GM23338 (cell line): ENCODE measurements around the gene LRRC17. TPM values are rescaled to one million over a fixed set of nuclear protein-coding genes. Genes with fewer than 3 reads are reported as not detected.

Experiments
- ATAC-seq: fragments of 200-7000 bp; cut with Tn5 transposase; 3 replicates; pipeline ENCODE4 v1.9.1; 2020
- DNase-seq: peaks from one replicate; pipeline ENCODE4 v3.0.0-alpha.2; 2015; ENCODE audit warnings: low spot score
- H2AFZ ChIP-seq: fragments of 200-600 bp; sonication (generic); 2 replicates; pipeline ENCODE4 v1.8.0; 2016; ENCODE audit warnings: antibody characterized with exemption, mild to moderate bottlenecking, moderate library complexity
- H3F3A ChIP-seq: fragments of 200-600 bp; sonication (generic); replicated peaks from 2 replicates; pipeline ENCODE4 v1.8.0; 2017; ENCODE audit warnings: antibody characterized with exemption, mixed run types, low read depth
- H3K27ac ChIP-seq: fragments of 200-600 bp; sonication (generic); 2 replicates; pipeline ENCODE4 v1.6.1; 2016; ENCODE audit warnings: low read depth
- H3K27me3 ChIP-seq: fragments of 200-600 bp; sonication (generic); 2 replicates; pipeline ENCODE4 v1.8.0; 2016; ENCODE audit warnings: mild to moderate bottlenecking, mixed run types, moderate library complexity; ENCODE audit not compliant: insufficient read depth
- H3K36me3 ChIP-seq: fragments of 200-600 bp; sonication (generic); 2 replicates; pipeline ENCODE4 v1.8.0; 2016; ENCODE audit warnings: mild to moderate bottlenecking; ENCODE audit not compliant: insufficient read depth
- H3K4me1 ChIP-seq: fragments of 200-600 bp; sonication (generic); 2 replicates; pipeline ENCODE4 v1.8.0; 2016; ENCODE audit warnings: mild to moderate bottlenecking, moderate library complexity; ENCODE audit not compliant: insufficient read depth
- H3K4me2 ChIP-seq: fragments of 200-600 bp; sonication (generic); 2 replicates; pipeline ENCODE4 v1.7.1; 2017; ENCODE audit warnings: mixed run types
- H3K4me3 ChIP-seq: fragments of 200-600 bp; sonication (generic); 2 replicates; pipeline ENCODE4 v1.6.1; 2016; ENCODE audit warnings: mixed run types
- H3K79me2 ChIP-seq: fragments of 200-600 bp; sonication (generic); replicated peaks from 2 replicates; pipeline ENCODE4 v1.8.0; 2017; ENCODE audit warnings: mild to moderate bottlenecking; ENCODE audit not compliant: insufficient read depth
- H3K9me2 ChIP-seq: fragments of 200-600 bp; sonication (generic); 2 replicates; pipeline ENCODE4 v1.8.0; 2017; ENCODE audit not compliant: insufficient read depth
- H4K20me1 ChIP-seq: fragments of 200-600 bp; sonication (generic); replicated peaks from 2 replicates; pipeline ENCODE4 v1.8.0; 2017; ENCODE audit warnings: mild to moderate bottlenecking; ENCODE audit not compliant: insufficient read depth
- H3K27ac Mint-ChIP-seq: 2 replicates; pipeline ENCODE4 v1.8.0; 2020; ENCODE audit warnings: inconsistent platforms, mild to moderate bottlenecking, moderate library complexity, mixed read lengths
- H3K27me3 Mint-ChIP-seq: 3 replicates; pipeline ENCODE4 v1.8.0; 2022; ENCODE audit warnings: low read depth, mild to moderate bottlenecking, moderate library complexity, mixed read lengths, inconsistent platforms; ENCODE audit not compliant: insufficient read depth, poor library complexity
- H3K36me3 Mint-ChIP-seq: 3 replicates; pipeline ENCODE4 v1.8.0; 2021; ENCODE audit warnings: low read depth, mild to moderate bottlenecking, inconsistent platforms, moderate library complexity, mixed read lengths
- H3K4me1 Mint-ChIP-seq: 3 replicates; pipeline ENCODE4 v1.8.0; 2020; ENCODE audit warnings: mild to moderate bottlenecking, inconsistent platforms, mixed read lengths
- H3K4me3 Mint-ChIP-seq: 3 replicates; pipeline ENCODE4 v1.8.0; 2021; ENCODE audit warnings: moderate library complexity, mild to moderate bottlenecking, inconsistent platforms, mixed read lengths
- H3K9me3 Mint-ChIP-seq: 3 replicates; pipeline ENCODE4 v1.8.0; 2020; ENCODE audit warnings: moderate library complexity, mild to moderate bottlenecking, inconsistent platforms, mixed read lengths
- CREB1 ChIP-seq: fragments of 250-450 bp; sonication (Bioruptor Pico); IDR thresholded peaks from 2 replicates; pipeline ENCODE4 v1.5.0; 2020; ENCODE audit warnings: low read depth, mild to moderate bottlenecking, moderate library complexity
- CTCF ChIP-seq, 2 experiments: fragments of 200-600 bp in 1 of 2; sonication (generic) in 1 of 2; conservative IDR thresholded peaks; 2 replicates each; pipeline versions ENCODE4 v1.5.1 to v1.6.1; 2016 to 2017; ENCODE audit warnings: antibody characterized with exemption in 2 of 2, low read depth in 2 of 2, mild to moderate bottlenecking in 2 of 2, moderate library complexity in 1 of 2
- ETS1 ChIP-seq: IDR thresholded peaks from 2 replicates; pipeline ENCODE4 v1.6.1; 2016; ENCODE audit warnings: antibody characterized with exemption
- EZH2 ChIP-seq: fragments of 200-600 bp; sonication (generic); IDR thresholded peaks from one replicate; pipeline ENCODE4 v1.8.0; 2017; ENCODE audit warnings: antibody characterized with exemption, mild to moderate bottlenecking, low read depth; ENCODE audit not compliant: unreplicated experiment
- EZH2phosphoT487 ChIP-seq: fragments of 200-600 bp; sonication (generic); IDR thresholded peaks from one replicate; pipeline ENCODE4 v1.8.1; 2018; ENCODE audit warnings: antibody characterized with exemption; ENCODE audit not compliant: unreplicated experiment
- JUNB ChIP-seq: IDR thresholded peaks from one replicate; pipeline ENCODE4 v1.6.1; 2016; ENCODE audit warnings: antibody characterized with exemption; ENCODE audit not compliant: unreplicated experiment
- NANOG ChIP-seq: IDR thresholded peaks from 2 replicates; pipeline ENCODE4 v1.6.1; 2016; ENCODE audit warnings: antibody characterized with exemption, borderline replicate concordance
- POLR2AphosphoS5 ChIP-seq: IDR thresholded peaks from 2 replicates; pipeline ENCODE4 v1.6.1; 2016; ENCODE audit warnings: antibody characterized with exemption, low read depth
- REST ChIP-seq: IDR thresholded peaks from one replicate; pipeline ENCODE4 v1.6.1; 2018; ENCODE audit warnings: antibody characterized with exemption; ENCODE audit not compliant: unreplicated experiment
- STAT1 ChIP-seq: IDR thresholded peaks from one replicate; pipeline ENCODE4 v1.6.1; 2016; ENCODE audit warnings: antibody characterized with exemption; ENCODE audit not compliant: unreplicated experiment
- ZNF114 ChIP-seq: fragments of 250-450 bp; sonication (Bioruptor Pico); IDR thresholded peaks from 2 replicates; pipeline ENCODE4 v1.5.0; 2020; ENCODE audit warnings: mild to moderate bottlenecking, moderate library complexity
- ZNF331 ChIP-seq: fragments of 250-450 bp; sonication (Bioruptor Pico); IDR thresholded peaks from 2 replicates; pipeline ENCODE4 v1.5.0; 2020; ENCODE audit warnings: low read depth, mild to moderate bottlenecking, moderate library complexity
- ZNF462 ChIP-seq: fragments of 250-450 bp; sonication (Bioruptor Pico); IDR thresholded peaks from 2 replicates; pipeline ENCODE4 v1.5.0; 2020; ENCODE audit warnings: mild to moderate bottlenecking, moderate library complexity
- polyA plus RNA-seq: library from polyadenylated mRNA; unstranded; fragments of >200 nt; fragmentation: Nextera tagmentation; extraction: Ambion mirVana; gene quantifications from 2 replicates; pipeline ENCODE4 v1.2.1, GENCODE V29; 2016
- total RNA-seq: library from RNA; depleted of rRNA; stranded (reverse); fragments of >200 nt; shearing (Covaris generic); gene quantifications from 2 replicates; pipeline ENCODE4 v1.2.3, GENCODE V29; 2014

Gene LRRC17
- total and polyA plus RNA-seq, 2 experiments from 2014 or later: 2.8 to 3.1 TPM

- Mint-ChIP-seq H3K9me3 (no peaks in the 10 kb centered on the region; the same call in 2 of the 3 replicates), H3K36me3 (no peaks in the 10 kb centered on the region), H3K4me3 (no peak overlapping the region), H3K4me1 (no peaks in the 10 kb centered on the region), H3K27ac (no peak overlapping the region), H3K27me3 (peaks cover 3% of the 10 kb centered on the region)
- no peak overlapping the region for H3K4me3 ChIP-seq
- no peaks in the 10 kb centered on the region for H3K4me1 ChIP-seq
- no peak for DNase-seq
- H2AFZ ChIP-seq: no peak overlapping the region
- H3K9me2 ChIP-seq: 0 out of 2 replicates have a peak, but pooled peaks cover 7% of the 10 kb centered on the region
- H3K27ac ChIP-seq: no peak overlapping the region
- H3K4me2 ChIP-seq: no peak overlapping the region
- ATAC-seq: no peak
- H3F3A ChIP-seq: no peaks in the 10 kb centered on the region
- no peaks in the 10 kb centered on the region for H3K36me3 ChIP-seq
- no peaks in the 10 kb centered on the region for H4K20me1 ChIP-seq
- TF ChIP-seq ZNF462: no peak
- no peak for TF ChIP-seq EZH2
- no peak for TF ChIP-seq NANOG
- TF ChIP-seq REST: no peak
- no peak for TF ChIP-seq ZNF114 (CRISPR knock-in tag)
- TF ChIP-seq JUNB: no peak
- TF ChIP-seq POLR2AphosphoS5: no peak
- no peak for TF ChIP-seq EZH2phosphoT487
- no peak for TF ChIP-seq CTCF (conservative IDR thresholded peaks at IDR 0.05; ENCODE audit: low read depth in 2 of 2)
- no peak for TF ChIP-seq ZNF331 (CRISPR knock-in tag)
- TF ChIP-seq STAT1: no peak
- TF ChIP-seq CREB1: no peak
- no peak for TF ChIP-seq ETS1
- no peaks in the 10 kb centered on the region for H3K27me3 ChIP-seq
- H3K79me2 ChIP-seq: no peaks in the 10 kb centered on the region
Observed at GRCh38 chr7:102991077-102991539, 78.3 kb downstream of the LRRC17 start.
